HEK293 (cell line): ENCODE results near the gene NELFB.

Experiments used
- HOXC10 ChIP-seq: sonication (generic); formaldehyde crosslinking; IDR thresholded peaks from 2 replicates; pipeline ENCODE4 v1.8.1; 2023; ENCODE audit warnings: mild to moderate bottlenecking, missing genetic modification reagents
- ZBTB44 ChIP-seq: fragments of 450-650 bp; IDR thresholded peaks from 2 replicates; pipeline ENCODE4 v1.5.1; 2018; ENCODE audit warnings: missing biosample characterization, mild to moderate bottlenecking, missing genetic modification characterization
- ZNF629 ChIP-seq: fragments of 450-650 bp; formaldehyde crosslinking; IDR thresholded peaks from 2 replicates; pipeline ENCODE4 v1.5.1; 2017; ENCODE audit warnings: missing biosample characterization, missing genetic modification characterization

- TF ChIP-seq ZNF629 (tag by site-specific recombination) (no peak), HOXC10 (CRISPR knock-in tag) (no peak), ZBTB44 (tag by site-specific recombination) (no peak)
Observed at GRCh38 chr9:137302449-137303150, 47.5 kb downstream of the NELFB start.
